Left cardiac atrium (tissue), 4 donors: ENCODE results near the gene ZBTB20. TPM values are rescaled to one million over a fixed set of nuclear protein-coding genes. Genes with fewer than 3 reads are reported as not detected.
"Not testable (repeated sequence)": the region's sequence is repeated elsewhere in the genome, so short reads cannot be mapped to it uniquely, and the experiment has no call there.

Source experiments
- ATAC-seq, 2 donors: fragments of 200-7000 bp; cut with Tn5 transposase; one replicate each; pipeline ENCODE4 v1.9.1; 2020; ENCODE audit warnings: mild to moderate bottlenecking in 2 of 2, moderate library complexity in 2 of 2
- DNase-seq: peaks from one replicate; pipeline ENCODE4 v3.0.0-alpha.2; 2020
- intact Hi-C, 2 donors: fragments of 100-400 bp; cut with DNase I; formaldehyde crosslinking; loops; one replicate each; pipeline versions ENCODE4 v1.14.1 to v1.15.1; 2022 to 2023
- total RNA-seq, 2 donors: library from RNA; stranded (reverse); fragmentation: NEBNext Ultra II Directional; extraction: Animal tissue kit (Norgen Biotek cat#: 25700); gene quantifications; one replicate each; pipeline ENCODE4 v1.2.1, GENCODE V29; 2021
- donor health status: DM: no; HTN: yes; CAD: no.
- donor health status: DM: no; HTN: yes; CAD: no; lungs with severe emphysema.
- donor health status: DM: yes; HTN: yes; CAD: no.
- donor health status: Dilated cardiomyopathy.

ZBTB20 gene
- total RNA-seq, 2 donors from 2014 or later = 59.5 to 68.8 TPM

DNA sequence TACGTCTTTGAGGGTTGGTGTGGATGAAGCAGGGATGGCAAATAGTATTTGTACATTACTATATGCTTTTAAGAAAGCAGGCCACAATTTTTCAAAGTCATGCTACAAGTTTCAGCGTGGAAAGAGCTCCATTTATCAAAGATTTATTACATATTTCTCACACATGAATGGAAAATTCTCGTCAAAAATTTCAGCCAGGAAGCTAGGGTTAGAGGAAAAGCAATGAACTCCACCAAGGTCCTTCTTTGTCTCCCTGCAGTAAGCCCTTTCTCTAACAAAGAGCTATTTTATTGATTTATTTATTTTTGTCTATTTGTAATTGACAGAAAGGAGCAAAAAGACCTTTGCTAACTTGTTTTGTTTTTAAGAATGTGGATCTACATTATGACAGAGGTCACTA lies 7.5 kb upstream of the ZBTB20 start:
- intact Hi-C loops = no loop called here
- DNase-seq (no peak), ATAC-seq (no peak)

DNA sequence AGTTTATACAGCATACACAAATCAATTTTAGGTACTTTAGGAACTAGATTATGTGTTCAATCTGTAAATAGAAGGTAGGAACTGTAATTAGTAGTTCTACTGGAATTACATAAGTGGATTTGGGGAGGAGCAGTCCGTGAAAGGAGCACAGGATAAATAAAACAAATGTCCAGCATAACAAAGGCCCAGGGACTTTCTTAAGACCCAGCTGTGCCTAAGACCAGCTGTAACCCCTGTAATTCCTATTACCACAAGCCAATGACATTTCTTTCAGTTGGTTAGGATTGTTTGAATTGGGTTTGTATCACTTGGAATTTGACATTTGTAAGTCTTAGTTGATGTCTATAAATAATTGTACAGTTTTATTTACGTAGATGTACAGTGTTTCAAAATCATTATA lies 4.8 kb upstream of the ZBTB20 start:
- intact Hi-C loops = no loop called here
- DNase-seq (no peak), ATAC-seq (no peak)

DNA sequence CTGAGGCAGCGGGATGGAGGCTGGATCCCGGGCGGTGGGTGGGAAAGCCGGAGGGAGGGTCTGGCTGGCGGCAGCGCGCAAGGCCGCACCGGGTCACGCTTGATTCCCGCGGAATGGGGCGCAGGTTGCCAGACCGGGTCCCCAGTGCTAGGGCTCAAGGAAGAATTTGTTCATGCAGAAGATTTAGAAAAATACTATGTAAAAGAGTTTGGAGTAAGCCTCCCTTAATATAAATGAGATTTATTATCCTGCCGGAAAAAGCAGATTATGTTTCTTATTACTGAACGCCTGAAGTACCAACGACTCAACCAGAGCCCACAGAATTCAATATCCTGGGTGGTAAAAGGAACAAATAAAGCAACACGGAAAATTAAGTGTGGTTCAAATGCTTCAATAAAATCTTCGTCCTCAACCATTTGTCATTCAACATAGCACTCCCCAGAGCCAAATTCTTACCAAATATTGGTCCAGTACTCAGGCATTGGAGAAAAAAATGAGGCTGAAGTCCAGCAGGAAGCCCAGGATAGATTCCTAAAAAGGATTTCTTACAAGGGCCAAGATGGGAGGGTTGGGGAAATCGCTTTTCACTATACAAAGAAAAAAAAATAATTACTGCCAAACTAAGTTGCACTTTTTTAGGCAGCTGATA lies 1.2 kb upstream of the ZBTB20 start:
- DNase-seq (no peak), ATAC-seq (no peak)
- intact Hi-C loops = no loop called here

GRCh38 chr3:115147329-115148141 lies 447 bp upstream of the ZBTB20 start:
- intact Hi-C loops = no loop called here
- DNase-seq (peak; percentile 99), ATAC-seq (peak; percentile 87 to 93)

DNA sequence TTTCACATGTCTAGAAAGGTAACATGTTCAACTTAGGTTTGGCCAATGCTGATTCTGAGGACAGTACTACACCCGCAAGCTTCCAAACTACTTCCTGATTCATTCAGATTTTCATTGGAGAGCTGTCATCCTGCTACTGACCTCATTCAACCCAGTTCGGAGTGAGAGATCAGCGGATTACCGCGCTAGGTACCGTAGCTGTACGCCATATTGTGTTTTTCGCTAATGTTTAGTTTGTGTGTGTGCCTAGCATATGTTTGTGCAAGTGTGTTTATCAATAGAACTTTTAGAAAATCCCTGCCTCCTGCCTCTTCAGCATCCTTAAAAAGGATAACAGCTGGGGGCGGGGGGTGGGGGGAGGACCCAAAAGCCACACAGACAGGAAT lies 1.1 kb downstream of the ZBTB20 start:
- DNase-seq (peak; percentile 32), ATAC-seq (peak in 1 of 2 donors; percentile 28)
- intact Hi-C loops = no loop called here

GRCh38 chr3:115141033-115141757 lies 5.9 kb downstream of the ZBTB20 start:
- ATAC-seq (no peak), DNase-seq (no peak)
- intact Hi-C loops = loop anchor here in 1 of 2 donors (5.0 kb wide), 1 partner anchor 39 kb away; no protein-coding TSS in a partner anchor

- DNase-seq (no peak), ATAC-seq (no peak)
- intact Hi-C loops = no loop called here
Measured at GRCh38 chr3:115139072-115139471, 8.0 kb downstream of the ZBTB20 start.

- ATAC-seq (no peak), DNase-seq (no peak)
- intact Hi-C loops = no loop called here
Measured at GRCh38 chr3:115134648-115135347, 12.3 kb downstream of the ZBTB20 start.

DNA sequence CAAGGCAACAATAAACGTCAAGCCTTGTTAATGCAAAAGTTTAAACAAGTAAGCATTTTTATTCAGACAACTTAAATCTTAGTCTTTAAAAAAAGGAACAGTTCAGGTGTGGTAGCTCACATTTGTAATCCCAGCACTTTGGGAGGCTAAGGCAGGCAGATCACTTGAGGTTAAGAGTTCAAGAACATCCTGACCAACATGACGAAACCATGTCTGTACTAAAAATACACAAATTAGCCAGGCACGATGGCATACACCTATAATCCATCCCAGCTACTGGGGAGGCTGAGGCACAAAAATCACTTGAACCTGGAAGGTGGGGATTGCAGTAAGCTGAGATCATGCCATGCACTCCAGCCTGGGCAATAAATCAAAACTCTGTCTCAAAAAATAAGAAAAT lies 19.9 kb downstream of the ZBTB20 start:
- DNase-seq = no peak
- intact Hi-C loops = no loop called here
- no peak for ATAC-seq

DNA sequence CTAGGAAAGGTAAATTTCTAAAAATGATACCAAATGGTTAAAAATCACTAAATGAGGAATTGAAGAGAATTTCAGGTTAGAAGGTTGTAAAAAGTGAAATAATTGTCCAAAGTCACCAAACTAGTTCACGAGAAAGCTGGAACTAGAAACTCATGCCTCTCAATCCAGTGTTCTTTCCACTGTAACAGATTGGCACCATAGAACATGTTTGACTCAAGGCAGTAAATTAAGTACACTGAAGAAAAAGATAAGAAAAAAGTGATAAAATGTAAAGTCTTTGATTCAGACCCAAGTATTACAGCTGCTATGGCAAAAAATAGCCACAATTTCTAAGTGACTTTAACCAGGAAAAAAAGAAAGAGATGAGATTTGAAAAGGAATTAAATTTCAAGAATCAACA lies 26.5 kb downstream of the ZBTB20 start:
- ATAC-seq = no peak
- DNase-seq = no peak
- intact Hi-C loops = no loop called here

DNA sequence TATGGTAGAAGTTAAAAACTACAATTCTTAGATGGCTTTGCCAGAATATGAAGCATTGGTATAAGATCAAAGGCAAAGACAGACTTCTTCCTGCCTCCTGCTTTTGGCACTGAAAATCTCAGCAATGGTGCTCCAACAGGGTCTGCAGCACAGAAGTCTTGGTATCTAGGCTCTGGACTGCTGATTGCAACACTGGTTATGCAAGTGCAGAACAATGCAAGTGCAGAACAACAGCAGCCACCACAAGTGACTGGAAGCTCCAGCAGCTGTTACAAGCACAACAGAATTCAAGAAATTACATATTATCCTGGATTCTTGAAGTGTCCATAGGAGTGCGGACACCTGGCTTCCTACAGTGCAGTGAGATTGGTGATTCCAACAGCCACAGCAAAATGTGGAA lies 33.7 kb downstream of the ZBTB20 start:
- no peak for DNase-seq
- intact Hi-C loops = no loop called here
- peak in 1 of 2 donors; percentile 22 for ATAC-seq

GRCh38 chr3:115111632-115112031 lies 35.5 kb downstream of the ZBTB20 start:
- no peak for DNase-seq
- no peak for ATAC-seq
- intact Hi-C loops = no loop called here

DNA sequence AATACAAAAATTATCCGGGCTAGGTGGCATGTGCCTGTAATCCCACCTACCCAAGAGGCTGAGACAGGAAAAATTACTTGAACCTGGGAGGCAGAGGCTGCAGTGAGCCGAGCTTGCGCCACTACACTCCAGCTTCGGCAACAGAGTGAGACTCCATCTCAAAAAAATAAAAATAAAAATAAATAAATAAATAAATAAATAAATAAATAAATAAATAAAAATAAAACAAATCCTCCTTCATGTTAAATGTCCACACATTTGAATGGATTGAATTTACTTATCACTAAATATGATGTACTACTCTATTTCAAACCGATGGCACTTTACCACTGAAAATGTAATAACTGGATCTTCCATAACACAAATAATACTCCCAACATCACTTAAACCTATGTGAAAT lies 36.3 kb downstream of the ZBTB20 start:
- ATAC-seq = no peak
- intact Hi-C loops = no loop called here
- no peak for DNase-seq

GRCh38 chr3:115110066-115110465 lies 37.0 kb downstream of the ZBTB20 start:
- intact Hi-C loops, DNase-seq, ATAC-seq: not testable (repeated sequence)

DNA sequence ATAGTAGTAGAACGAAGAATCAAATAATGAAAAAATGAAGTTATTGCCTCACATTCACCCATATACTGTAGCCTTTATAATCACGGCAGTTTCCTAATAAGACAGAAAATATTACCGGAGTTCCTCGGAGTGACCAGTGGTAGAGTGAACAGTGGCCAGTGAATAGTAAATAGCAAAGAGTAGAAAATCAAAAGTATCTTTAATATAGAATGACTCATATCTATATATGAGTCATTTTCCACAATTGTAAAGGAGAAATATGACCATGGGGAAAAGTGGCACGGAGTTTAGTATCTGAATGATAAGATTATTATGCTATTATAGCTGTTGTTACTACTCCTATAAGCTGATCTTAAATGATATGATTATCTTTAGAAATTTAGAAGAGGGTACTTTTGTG lies 38.5 kb downstream of the ZBTB20 start:
- no peak for ATAC-seq
- DNase-seq = no peak
- intact Hi-C loops = no loop called here

DNA sequence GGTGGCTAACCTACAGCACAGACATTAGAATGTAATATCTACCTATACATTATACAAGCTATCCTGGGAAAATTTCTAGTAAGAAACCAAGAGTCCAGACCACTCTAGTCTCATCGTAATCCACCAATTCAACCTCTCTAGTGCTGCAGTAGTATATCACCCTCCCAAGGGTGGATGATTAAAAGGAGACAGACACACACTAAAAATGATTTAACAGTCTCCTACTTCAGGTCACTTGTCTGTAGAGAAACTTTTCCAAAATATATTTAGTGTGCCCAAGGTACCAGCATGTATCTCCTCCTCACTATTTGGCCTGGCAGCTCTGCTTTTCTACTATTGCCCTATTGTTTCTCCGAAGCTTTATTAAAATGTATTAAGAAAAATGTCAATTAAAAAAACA lies 45.0 kb downstream of the ZBTB20 start:
- ATAC-seq (no peak), DNase-seq (no peak)
- intact Hi-C loops = loop anchor here in 1 of 2 donors (5.0 kb wide), 1 partner anchor 40 kb away; no protein-coding TSS in a partner anchor

- DNase-seq (no peak), ATAC-seq (no peak)
- intact Hi-C loops = loop anchor here in 1 of 2 donors (5.0 kb wide), 1 partner anchor 41 kb away; no protein-coding TSS in a partner anchor
Measured at GRCh38 chr3:115100806-115101205, 46.3 kb downstream of the ZBTB20 start.

GRCh38 chr3:115099986-115100571 lies 47.0 kb downstream of the ZBTB20 start:
- ATAC-seq = peak; percentile 89 to 97
- intact Hi-C loops = loop anchor here in 1 of 2 donors (5.0 kb wide), 1 partner anchor 42 kb away; no protein-coding TSS in a partner anchor
- DNase-seq = no peak
